Astrocyte (in vitro differentiated cells and primary cell): ENCODE measurements around the gene ZBTB7C.

Experiments
- CTCF ChIP-seq: IDR thresholded peaks from 2 replicates; pipeline ENCODE4 v1.5.1; 2011; ENCODE audit warnings: low read depth, mild to moderate bottlenecking, inconsistent platforms, low read length, moderate library complexity; ENCODE audit not compliant: insufficient read depth
- EZH2 ChIP-seq: IDR thresholded peaks from 2 replicates; pipeline ENCODE4 v1.6.1; 2012; ENCODE audit warnings: mild to moderate bottlenecking, low read length, inconsistent platforms; ENCODE audit not compliant: insufficient read depth

- TF ChIP-seq CTCF: no peak
- TF ChIP-seq EZH2: no peak
Measured at GRCh38 chr18:48060970-48061369, 348.2 kb downstream of the ZBTB7C start.
